ENCODE measurements around the gene SLC39A5. TPM values are rescaled to one million over a fixed set of nuclear protein-coding genes. Genes with fewer than 3 reads are reported as not detected.

The SLC39A5 gene
- total and polyA plus RNA-seq, 2 of the 13 experiments (the other 11 are each of a cell fraction or from before 2014, with no cell fraction given) = 59.7 to 101 TPM

DNA sequence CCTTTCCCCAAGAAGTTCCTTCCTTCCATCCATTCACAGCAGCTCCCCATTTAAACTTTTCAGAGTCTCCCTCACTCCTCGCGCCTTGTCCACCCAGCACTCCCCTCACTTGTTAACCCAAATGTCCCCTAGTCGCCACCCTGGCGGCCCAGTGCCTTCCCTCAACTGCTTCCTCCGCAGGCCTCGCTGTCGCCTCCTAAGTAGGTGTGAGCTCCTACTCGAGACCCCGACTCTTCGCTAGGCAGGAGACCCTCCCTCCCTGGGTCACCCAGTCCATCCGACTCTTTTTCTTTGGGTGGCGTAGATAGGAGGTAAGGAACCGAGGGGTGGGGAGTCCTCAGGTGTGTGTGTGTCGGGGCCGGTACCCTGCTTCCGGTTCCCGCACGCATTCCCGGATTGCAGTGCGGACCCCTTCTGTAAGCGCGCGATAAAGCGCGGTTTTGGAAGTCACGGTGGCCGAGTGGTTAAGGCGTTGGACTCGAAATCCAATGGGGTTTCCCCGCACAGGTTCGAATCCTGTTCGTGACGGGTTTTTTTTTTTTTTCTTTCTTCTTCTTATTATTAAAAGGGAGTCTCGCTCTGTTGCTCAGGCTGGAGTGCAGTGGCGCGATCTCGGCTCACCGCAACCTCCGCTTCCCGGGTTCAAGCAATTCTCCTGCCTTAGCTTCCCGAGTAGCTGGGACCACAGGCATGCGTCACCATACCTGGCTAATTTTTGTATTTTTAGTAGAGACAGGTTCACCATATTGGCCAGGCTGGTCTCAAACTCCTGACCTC, 39.7 kb upstream of the SLC39A5 start (continued):
- TF ChIP-seq, protein P1, sequence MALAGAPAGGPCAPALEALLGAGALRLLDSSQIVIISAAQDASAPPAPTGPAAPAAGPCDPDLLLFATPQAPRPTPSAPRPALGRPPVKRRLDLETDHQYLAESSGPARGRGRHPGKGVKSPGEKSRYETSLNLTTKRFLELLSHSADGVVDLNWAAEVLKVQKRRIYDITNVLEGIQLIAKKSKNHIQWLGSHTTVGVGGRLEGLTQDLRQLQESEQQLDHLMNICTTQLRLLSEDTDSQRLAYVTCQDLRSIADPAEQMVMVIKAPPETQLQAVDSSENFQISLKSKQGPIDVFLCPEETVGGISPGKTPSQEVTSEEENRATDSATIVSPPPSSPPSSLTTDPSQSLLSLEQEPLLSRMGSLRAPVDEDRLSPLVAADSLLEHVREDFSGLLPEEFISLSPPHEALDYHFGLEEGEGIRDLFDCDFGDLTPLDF (CRISPR knock-in tag; IDR thresholded peaks at IDR 0.05) = 0 out of 2 replicates have a peak, but pooled peaks have one; percentile 11
- TF ChIP-seq RBFOX2 (IDR thresholded peaks at IDR 0.05; ENCODE audit: low read depth, low read length) (no peak), ZSCAN31 (CRISPR knock-in tag; IDR thresholded peaks at IDR 0.05; ENCODE audit: low read depth) (no peak), BRD4 (CRISPR knock-in tag; IDR thresholded peaks at IDR 0.05) (0 out of 2 replicates have a peak, but pooled peaks have one; percentile 21), NKX3-1 (CRISPR knock-in tag; IDR thresholded peaks at IDR 0.05) (no peak; the same call in 1 of the 2 replicates), SMAD1 (CRISPR knock-in tag; IDR thresholded peaks at IDR 0.05; ENCODE audit: borderline replicate concordance, low read depth) (0 out of 2 replicates have a peak, but pooled peaks have one; percentile 68), JUN (CRISPR knock-in tag; IDR thresholded peaks at IDR 0.05) (0 out of 2 replicates have a peak, but pooled peaks have one; percentile 44), SOX5 (CRISPR knock-in tag; IDR thresholded peaks at IDR 0.05; ENCODE audit: borderline replicate concordance) (peak; percentile 33; the same call in 1 of the 2 replicates), FOXK1 (CRISPR knock-in tag; IDR thresholded peaks at IDR 0.05; ENCODE audit: borderline replicate concordance, low read depth) (peak; percentile 42; the same call in 1 of the 2 replicates), ZSCAN9 (CRISPR knock-in tag; IDR thresholded peaks at IDR 0.05; ENCODE audit: borderline replicate concordance) (peak; percentile 82; the same call in 1 of the 2 replicates), ZMYM4 (CRISPR knock-in tag; IDR thresholded peaks at IDR 0.05) (no peak), RNF2 (conservative IDR thresholded peaks at IDR 0.05; ENCODE audit: low read depth) (no peak), MBD4 (IDR thresholded peaks at IDR 0.05; ENCODE audit: borderline replicate concordance, low read length) (no peak), ATF7-NPFF (CRISPR knock-in tag; IDR thresholded peaks at IDR 0.05; ENCODE audit: low read depth) (no peak), ZNF564 (CRISPR knock-in tag; IDR thresholded peaks at IDR 0.05) (no peak)
- TF ChIP-seq, protein P2, sequence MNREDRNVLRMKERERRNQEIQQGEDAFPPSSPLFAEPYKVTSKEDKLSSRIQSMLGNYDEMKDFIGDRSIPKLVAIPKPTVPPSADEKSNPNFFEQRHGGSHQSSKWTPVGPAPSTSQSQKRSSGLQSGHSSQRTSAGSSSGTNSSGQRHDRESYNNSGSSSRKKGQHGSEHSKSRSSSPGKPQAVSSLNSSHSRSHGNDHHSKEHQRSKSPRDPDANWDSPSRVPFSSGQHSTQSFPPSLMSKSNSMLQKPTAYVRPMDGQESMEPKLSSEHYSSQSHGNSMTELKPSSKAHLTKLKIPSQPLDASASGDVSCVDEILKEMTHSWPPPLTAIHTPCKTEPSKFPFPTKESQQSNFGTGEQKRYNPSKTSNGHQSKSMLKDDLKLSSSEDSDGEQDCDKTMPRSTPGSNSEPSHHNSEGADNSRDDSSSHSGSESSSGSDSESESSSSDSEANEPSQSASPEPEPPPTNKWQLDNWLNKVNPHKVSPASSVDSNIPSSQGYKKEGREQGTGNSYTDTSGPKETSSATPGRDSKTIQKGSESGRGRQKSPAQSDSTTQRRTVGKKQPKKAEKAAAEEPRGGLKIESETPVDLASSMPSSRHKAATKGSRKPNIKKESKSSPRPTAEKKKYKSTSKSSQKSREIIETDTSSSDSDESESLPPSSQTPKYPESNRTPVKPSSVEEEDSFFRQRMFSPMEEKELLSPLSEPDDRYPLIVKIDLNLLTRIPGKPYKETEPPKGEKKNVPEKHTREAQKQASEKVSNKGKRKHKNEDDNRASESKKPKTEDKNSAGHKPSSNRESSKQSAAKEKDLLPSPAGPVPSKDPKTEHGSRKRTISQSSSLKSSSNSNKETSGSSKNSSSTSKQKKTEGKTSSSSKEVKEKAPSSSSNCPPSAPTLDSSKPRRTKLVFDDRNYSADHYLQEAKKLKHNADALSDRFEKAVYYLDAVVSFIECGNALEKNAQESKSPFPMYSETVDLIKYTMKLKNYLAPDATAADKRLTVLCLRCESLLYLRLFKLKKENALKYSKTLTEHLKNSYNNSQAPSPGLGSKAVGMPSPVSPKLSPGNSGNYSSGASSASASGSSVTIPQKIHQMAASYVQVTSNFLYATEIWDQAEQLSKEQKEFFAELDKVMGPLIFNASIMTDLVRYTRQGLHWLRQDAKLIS (CRISPR knock-in tag; IDR thresholded peaks at IDR 0.05) = no peak
- TF ChIP-seq, protein P3, sequence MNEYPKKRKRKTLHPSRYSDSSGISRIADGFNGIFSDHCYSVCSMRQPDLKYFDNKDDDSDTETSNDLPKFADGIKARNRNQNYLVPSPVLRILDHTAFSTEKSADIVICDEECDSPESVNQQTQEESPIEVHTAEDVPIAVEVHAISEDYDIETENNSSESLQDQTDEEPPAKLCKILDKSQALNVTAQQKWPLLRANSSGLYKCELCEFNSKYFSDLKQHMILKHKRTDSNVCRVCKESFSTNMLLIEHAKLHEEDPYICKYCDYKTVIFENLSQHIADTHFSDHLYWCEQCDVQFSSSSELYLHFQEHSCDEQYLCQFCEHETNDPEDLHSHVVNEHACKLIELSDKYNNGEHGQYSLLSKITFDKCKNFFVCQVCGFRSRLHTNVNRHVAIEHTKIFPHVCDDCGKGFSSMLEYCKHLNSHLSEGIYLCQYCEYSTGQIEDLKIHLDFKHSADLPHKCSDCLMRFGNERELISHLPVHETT (CRISPR knock-in tag; conservative IDR thresholded peaks at IDR 0.05) = 0 out of 2 replicates have a peak, but pooled peaks have one; percentile 18
- TF ChIP-seq, protein P4, sequence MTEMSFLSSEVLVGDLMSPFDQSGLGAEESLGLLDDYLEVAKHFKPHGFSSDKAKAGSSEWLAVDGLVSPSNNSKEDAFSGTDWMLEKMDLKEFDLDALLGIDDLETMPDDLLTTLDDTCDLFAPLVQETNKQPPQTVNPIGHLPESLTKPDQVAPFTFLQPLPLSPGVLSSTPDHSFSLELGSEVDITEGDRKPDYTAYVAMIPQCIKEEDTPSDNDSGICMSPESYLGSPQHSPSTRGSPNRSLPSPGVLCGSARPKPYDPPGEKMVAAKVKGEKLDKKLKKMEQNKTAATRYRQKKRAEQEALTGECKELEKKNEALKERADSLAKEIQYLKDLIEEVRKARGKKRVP (CRISPR knock-in tag; IDR thresholded peaks at IDR 0.05) = 0 out of 4 replicates have a peak, but pooled peaks of 1 of the 2 experiments have one; percentile 20
- TF ChIP-seq, protein P5, sequence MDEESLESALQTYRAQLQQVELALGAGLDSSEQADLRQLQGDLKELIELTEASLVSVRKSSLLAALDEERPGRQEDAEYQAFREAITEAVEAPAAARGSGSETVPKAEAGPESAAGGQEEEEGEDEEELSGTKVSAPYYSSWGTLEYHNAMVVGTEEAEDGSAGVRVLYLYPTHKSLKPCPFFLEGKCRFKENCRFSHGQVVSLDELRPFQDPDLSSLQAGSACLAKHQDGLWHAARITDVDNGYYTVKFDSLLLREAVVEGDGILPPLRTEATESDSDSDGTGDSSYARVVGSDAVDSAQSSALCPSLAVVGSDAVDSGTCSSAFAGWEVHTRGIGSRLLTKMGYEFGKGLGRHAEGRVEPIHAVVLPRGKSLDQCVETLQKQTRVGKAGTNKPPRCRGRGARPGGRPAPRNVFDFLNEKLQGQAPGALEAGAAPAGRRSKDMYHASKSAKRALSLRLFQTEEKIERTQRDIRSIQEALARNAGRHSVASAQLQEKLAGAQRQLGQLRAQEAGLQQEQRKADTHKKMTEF (CRISPR knock-in tag; IDR thresholded peaks at IDR 0.05) = peak; percentile 76

Measured in HepG2 (cell line).